Measurements from ENCODE around the gene CCNJ. TPM values are rescaled to one million over a fixed set of nuclear protein-coding genes. Genes with fewer than 3 reads are reported as not detected.

CCNJ gene
- total RNA-seq, 1 experiment from 2014 or later = 3.2 TPM

- no peak for ATAC-seq
- Histone ChIP-seq H3K4me1 (ENCODE audit: insufficient read depth, low read length) (no peaks in the 10 kb centered on the region), H4K20me1 (ENCODE audit: low read length) (no peaks in the 10 kb centered on the region), H2AFZ (ENCODE audit: low read length) (no peak overlapping the region), H3K4me2 (ENCODE audit: low read length) (no peak overlapping the region), H3K9me3 (ENCODE audit: low read length) (no peaks in the 10 kb centered on the region), H3K9me2 (replicated peaks; ENCODE audit: low read length) (no peaks in the 10 kb centered on the region), H3K9ac (ENCODE audit: low read length) (no peak overlapping the region), H3K27ac (ENCODE audit: low read length) (no peak overlapping the region), H3K36me3 (ENCODE audit: low read depth, low read length) (no peaks in the 10 kb centered on the region), H3K4me3 (ENCODE audit: low read length) (no peak overlapping the region), H3K79me2 (ENCODE audit: low read length) (no peaks in the 10 kb centered on the region), H3F3A (ENCODE audit: low read length, unreplicated experiment) (no peaks in the 10 kb centered on the region), H3K27me3 (ENCODE audit: low read length) (peaks cover 63% of the 10 kb centered on the region)
- ChIA-PET POLR2A (ENCODE audit: unreplicated experiment) (no interaction called here), CTCF (no interaction called here)
- no peak for DNase-seq
- intact Hi-C loops (cut with micrococcal nuclease) = no loop called here
- no TSS peak for BruUV-seq (replicated peaks)
- TF ChIP-seq, protein P1, sequence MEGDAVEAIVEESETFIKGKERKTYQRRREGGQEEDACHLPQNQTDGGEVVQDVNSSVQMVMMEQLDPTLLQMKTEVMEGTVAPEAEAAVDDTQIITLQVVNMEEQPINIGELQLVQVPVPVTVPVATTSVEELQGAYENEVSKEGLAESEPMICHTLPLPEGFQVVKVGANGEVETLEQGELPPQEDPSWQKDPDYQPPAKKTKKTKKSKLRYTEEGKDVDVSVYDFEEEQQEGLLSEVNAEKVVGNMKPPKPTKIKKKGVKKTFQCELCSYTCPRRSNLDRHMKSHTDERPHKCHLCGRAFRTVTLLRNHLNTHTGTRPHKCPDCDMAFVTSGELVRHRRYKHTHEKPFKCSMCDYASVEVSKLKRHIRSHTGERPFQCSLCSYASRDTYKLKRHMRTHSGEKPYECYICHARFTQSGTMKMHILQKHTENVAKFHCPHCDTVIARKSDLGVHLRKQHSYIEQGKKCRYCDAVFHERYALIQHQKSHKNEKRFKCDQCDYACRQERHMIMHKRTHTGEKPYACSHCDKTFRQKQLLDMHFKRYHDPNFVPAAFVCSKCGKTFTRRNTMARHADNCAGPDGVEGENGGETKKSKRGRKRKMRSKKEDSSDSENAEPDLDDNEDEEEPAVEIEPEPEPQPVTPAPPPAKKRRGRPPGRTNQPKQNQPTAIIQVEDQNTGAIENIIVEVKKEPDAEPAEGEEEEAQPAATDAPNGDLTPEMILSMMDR (conservative IDR thresholded peaks at IDR 0.05; ENCODE audit: low read depth, low read length) = no peak
- TF ChIP-seq EZH2 (IDR thresholded peaks at IDR 0.05; ENCODE audit: low read length, unreplicated experiment) (no peak), EZH2phosphoT487 (IDR thresholded peaks at IDR 0.05; ENCODE audit: borderline replicate concordance, low read length) (no peak)
Observed at GRCh38 chr10:96097865-96098264, 54.5 kb downstream of the CCNJ start.

GRCh38 chr10:96107623-96108038 is 64.2 kb downstream of the CCNJ start:
- POLR2A ChIA-PET (ENCODE audit: unreplicated experiment) = no interaction called here
- Histone ChIP-seq H3K27ac (ENCODE audit: low read length) (no peak overlapping the region), H2AFZ (ENCODE audit: low read length) (no peak overlapping the region), H4K20me1 (ENCODE audit: low read length) (no peaks in the 10 kb centered on the region), H3K4me2 (ENCODE audit: low read length) (no peak overlapping the region), H3K79me2 (ENCODE audit: low read length) (no peaks in the 10 kb centered on the region), H3K9ac (ENCODE audit: low read length) (no peak overlapping the region), H3K36me3 (ENCODE audit: low read depth, low read length) (no peaks in the 10 kb centered on the region), H3K4me3 (ENCODE audit: low read length) (no peak overlapping the region), H3K9me3 (ENCODE audit: low read length) (no peaks in the 10 kb centered on the region), H3K4me1 (ENCODE audit: insufficient read depth, low read length) (no peaks in the 10 kb centered on the region), H3F3A (ENCODE audit: low read length, unreplicated experiment) (no peaks in the 10 kb centered on the region), H3K27me3 (ENCODE audit: low read length) (peaks cover 55% of the 10 kb centered on the region), H3K9me2 (replicated peaks; ENCODE audit: low read length) (no peaks in the 10 kb centered on the region)
- TF ChIP-seq EZH2 (IDR thresholded peaks at IDR 0.05; ENCODE audit: low read length, unreplicated experiment) = no peak
- TF ChIP-seq EZH2phosphoT487 (IDR thresholded peaks at IDR 0.05; ENCODE audit: borderline replicate concordance, low read length) = no peak
- TF ChIP-seq, protein P1 (conservative IDR thresholded peaks at IDR 0.05; ENCODE audit: low read depth, low read length) = no peak
- CTCF ChIA-PET = interaction anchor here (0.6 kb wide), 1 partner anchor 194 kb away, joined by 3 read pairs; no protein-coding TSS in a partner anchor
- DNase-seq (no peak), ATAC-seq (no peak)
- intact Hi-C loops (cut with micrococcal nuclease) = no loop called here
- BruUV-seq (replicated peaks) = no TSS peak

Small RNAs within 50 kb of the gene (microRNA-seq; reads per million reads assigned to microRNA genes)
- 8.0 reads per million, percentile 32 among the genes with 10 or more reads in this experiment for gene MIR3157 (ENCODE audit: unreplicated experiment)

Other genes starting within 250 kb of the CCNJ start
- gene CC2D2B, start 135.6 kb upstream of the CCNJ start, total RNA-seq (2014; rRNA removed) = not detected in 2 replicates
- gene ZNF518A, start 86.7 kb downstream of the CCNJ start, total RNA-seq (2014; rRNA removed) = 0.69 TPM in 2 replicates
- gene BLNK, start 228.0 kb downstream of the CCNJ start, total RNA-seq (2014; rRNA removed) = not detected in 2 replicates

All from PC-3 (cell line).